ENCODE measurements around the gene SPACA9.

The SPACA9 gene

DNA sequence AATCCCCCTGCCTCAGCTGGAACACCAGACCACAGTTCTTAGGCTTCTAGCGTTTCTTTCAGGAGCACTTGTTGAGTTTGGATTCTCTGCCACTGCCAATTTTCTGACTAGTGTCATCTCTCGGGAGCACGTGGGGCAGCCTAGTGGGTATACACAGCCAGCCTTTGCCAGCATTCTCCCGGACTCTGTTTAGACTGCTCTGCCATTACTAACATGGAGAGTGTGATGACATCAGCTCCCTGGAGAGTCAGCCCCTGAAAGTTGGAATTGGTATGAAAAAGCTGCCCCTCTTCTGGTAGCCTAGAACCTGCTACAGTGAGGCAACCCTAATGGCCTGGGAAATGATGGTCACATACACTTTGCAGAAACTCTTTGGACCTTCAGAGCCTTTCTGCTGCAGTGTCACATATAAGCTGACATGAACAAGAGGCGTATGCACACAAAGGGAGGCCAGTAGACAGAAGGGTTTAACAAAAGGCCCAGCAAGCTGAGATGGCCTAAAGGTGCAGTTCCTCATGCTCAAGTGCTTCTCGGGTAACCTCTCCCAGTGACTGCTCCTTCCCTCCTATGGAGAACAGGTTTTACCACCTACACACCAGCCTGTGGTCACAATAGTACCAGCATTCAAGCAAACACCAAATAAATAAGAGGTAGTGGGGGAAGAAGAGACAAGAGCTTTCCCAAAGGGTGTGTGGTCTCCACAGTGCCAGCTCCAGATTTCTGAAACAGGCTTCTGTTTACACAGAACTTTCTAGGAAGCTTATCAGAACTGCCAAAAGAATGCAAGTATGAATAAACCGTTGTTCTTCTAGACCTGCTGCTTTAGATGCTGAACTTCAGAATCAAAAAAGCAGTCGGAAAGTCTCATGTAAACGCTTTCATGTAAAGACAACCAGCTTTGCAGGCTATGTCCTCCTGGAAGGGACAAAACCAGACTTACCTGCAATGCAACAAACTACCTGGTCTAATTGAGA is 16.5 kb downstream of the SPACA9 start:
- H3K27ac ChIP-seq (ENCODE audit: low read length) = peak overlapping the region; percentile 37
- H3K4me1 ChIP-seq (ENCODE audit: control insufficient read depth, insufficient read depth, low read length) = peaks cover 12% of the 10 kb centered on the region
- no peak overlapping the region for H3K4me3 ChIP-seq (ENCODE audit: low read length in 2 of 2)
- no peak overlapping the region for H3K9ac ChIP-seq (ENCODE audit: low read length in 2 of 2)
- no peaks in the 10 kb centered on the region for H3K9me3 ChIP-seq (ENCODE audit: control insufficient read depth in 2 of 2, low read length in 2 of 2)
- no peaks in the 10 kb centered on the region for H3K27me3 ChIP-seq (ENCODE audit: control insufficient read depth in 1 of 2, insufficient read depth in 2 of 2, low read length in 2 of 2)
- peaks cover 58 to 67% of the 10 kb centered on the region in 2 donors for H3K36me3 ChIP-seq (ENCODE audit: control insufficient read depth in 2 of 2, insufficient read depth in 2 of 2, low read length in 2 of 2)

DNA sequence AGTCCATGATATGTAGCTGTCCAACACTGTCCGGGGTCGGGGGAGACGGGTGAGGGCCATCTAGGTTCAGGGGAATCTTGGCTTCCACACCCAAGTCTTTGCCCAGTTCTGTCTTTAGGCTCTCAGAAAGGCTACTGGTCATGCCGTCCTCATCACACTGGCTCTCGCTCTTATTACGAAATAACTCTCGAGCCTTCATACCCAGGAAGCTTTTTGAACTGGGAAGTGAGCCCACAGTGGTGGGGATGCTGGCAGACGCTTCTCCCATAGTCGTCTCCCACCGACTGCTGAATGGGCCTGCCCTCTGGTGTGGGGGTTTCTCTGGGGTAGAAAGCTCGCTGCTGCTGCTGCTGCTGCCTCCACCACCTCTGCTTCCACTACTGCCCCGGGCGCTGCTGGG is 17.6 kb downstream of the SPACA9 start:
- Histone ChIP-seq H3K9me3 (ENCODE audit: control insufficient read depth in 2 of 2, low read length in 2 of 2) (no peaks in the 10 kb centered on the region), H3K4me3 (ENCODE audit: low read length in 2 of 2) (no peak overlapping the region), H3K4me1 (ENCODE audit: control insufficient read depth, insufficient read depth, low read length) (peaks cover 12% of the 10 kb centered on the region), H3K27me3 (ENCODE audit: control insufficient read depth in 1 of 2, insufficient read depth in 2 of 2, low read length in 2 of 2) (no peaks in the 10 kb centered on the region), H3K36me3 (ENCODE audit: control insufficient read depth in 2 of 2, insufficient read depth in 2 of 2, low read length in 2 of 2) (peaks cover 69 to 72% of the 10 kb centered on the region in 2 donors), H3K27ac (ENCODE audit: low read length) (no peak overlapping the region), H3K9ac (ENCODE audit: low read length in 2 of 2) (no peak overlapping the region)

DNA sequence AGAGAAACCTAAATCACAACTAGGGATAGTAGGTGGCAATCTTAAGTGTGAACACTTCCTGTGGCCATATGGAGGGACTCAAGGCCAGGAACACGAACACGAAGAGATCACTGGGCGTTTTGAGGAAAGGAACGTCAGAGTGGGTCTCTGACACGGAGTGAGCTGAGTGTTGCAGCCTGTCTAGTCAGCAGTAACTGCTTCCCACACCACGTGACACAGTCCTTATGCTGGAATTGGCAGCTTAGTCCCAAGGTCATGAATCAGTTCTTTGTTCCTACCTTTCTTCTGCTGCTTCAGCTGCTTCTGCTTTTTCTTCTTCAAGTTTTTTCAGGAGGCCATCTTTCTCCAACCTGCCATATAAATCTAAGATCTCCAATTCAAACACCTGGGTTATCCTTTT is 18.2 kb downstream of the SPACA9 start:
- Histone ChIP-seq H3K27ac (ENCODE audit: low read length) (no peak overlapping the region), H3K36me3 (ENCODE audit: control insufficient read depth in 2 of 2, insufficient read depth in 2 of 2, low read length in 2 of 2) (peaks cover 66 to 76% of the 10 kb centered on the region in 2 donors), H3K4me1 (ENCODE audit: control insufficient read depth, insufficient read depth, low read length) (peaks cover 12% of the 10 kb centered on the region), H3K9me3 (ENCODE audit: control insufficient read depth in 2 of 2, low read length in 2 of 2) (no peaks in the 10 kb centered on the region), H3K27me3 (ENCODE audit: control insufficient read depth in 1 of 2, insufficient read depth in 2 of 2, low read length in 2 of 2) (no peaks in the 10 kb centered on the region), H3K9ac (ENCODE audit: low read length in 2 of 2) (no peak overlapping the region), H3K4me3 (ENCODE audit: low read length in 2 of 2) (no peak overlapping the region)

DNA sequence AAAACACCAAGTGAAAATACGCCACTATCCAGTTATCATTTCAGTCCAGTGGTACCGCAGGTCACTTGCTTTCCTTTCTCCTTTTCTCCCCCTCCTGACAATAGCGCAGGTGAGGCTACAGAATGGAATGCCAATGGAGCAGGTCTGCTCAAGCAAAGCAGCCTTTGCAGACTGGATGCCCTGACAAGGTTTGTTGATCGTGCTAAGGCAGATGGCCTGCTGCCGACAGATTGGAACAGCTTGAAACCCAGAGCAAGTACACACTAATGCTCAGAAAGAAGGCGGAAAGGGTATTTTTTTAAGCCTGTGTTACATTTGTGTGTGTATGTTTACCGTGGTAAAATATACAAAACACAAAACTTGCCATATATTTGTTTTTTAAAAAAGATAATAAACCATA is 19.4 kb downstream of the SPACA9 start:
- Histone ChIP-seq H3K9ac (ENCODE audit: low read length in 2 of 2) (no peak overlapping the region), H3K9me3 (ENCODE audit: control insufficient read depth in 2 of 2, low read length in 2 of 2) (no peaks in the 10 kb centered on the region), H3K36me3 (ENCODE audit: control insufficient read depth in 2 of 2, insufficient read depth in 2 of 2, low read length in 2 of 2) (peaks cover 66 to 71% of the 10 kb centered on the region in 2 donors), H3K27me3 (ENCODE audit: control insufficient read depth in 1 of 2, insufficient read depth in 2 of 2, low read length in 2 of 2) (no peaks in the 10 kb centered on the region), H3K4me3 (ENCODE audit: low read length in 2 of 2) (no peak overlapping the region), H3K4me1 (ENCODE audit: control insufficient read depth, insufficient read depth, low read length) (peaks cover 12% of the 10 kb centered on the region), H3K27ac (ENCODE audit: low read length) (no peak overlapping the region)

DNA sequence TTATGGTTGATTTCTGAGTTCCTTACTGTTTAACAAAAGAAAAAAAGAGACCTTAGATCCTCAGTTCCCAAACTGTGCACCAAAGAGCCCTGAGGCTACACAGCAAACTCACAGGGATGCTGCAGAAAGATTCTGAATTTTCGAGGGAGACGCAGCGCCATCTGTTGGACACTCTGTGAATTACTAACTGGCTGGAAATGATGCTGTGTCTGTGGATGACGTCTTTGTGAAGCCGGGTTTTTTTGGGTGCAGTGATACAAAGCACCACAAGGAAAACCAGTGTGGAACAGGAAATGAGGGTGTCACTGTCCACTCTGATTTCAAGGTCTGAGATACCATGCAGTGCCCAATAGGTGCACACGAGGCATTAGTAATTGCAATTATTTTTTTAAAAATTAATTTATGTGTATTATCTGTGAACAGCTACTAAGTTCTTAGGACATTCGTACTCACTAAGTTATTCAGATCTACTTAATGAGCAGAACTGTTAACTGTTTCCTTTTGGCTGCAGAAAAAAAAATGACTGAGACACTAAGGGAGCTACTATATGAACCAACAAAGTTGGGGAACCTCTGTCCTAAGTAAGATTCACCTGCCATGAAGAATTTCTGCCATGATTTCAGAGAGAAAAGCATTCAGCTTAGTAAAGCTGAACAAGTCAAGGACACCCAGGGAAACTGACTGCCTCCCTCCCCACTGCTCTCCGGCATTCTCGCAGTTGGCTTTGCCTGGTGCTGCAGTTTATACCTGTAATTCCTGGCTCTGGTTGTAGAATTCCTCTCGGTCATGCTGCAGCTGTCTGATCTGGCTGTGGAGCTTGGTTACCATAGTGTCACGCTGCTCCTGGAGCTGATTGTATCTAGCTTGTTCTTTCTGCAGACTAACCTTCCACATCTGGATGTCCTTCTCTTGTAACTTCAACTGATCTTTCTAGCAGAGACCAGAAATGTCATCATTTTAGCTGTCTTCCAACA is 23.4 kb downstream of the SPACA9 start:
- peak overlapping the region; percentile 42 for H3K27ac ChIP-seq (ENCODE audit: low read length)
- H3K9me3 ChIP-seq (ENCODE audit: control insufficient read depth in 2 of 2, low read length in 2 of 2) = no peaks in the 10 kb centered on the region
- no peaks in the 10 kb centered on the region for H3K27me3 ChIP-seq (ENCODE audit: control insufficient read depth in 1 of 2, insufficient read depth in 2 of 2, low read length in 2 of 2)
- no peaks in the 10 kb centered on the region for H3K4me1 ChIP-seq (ENCODE audit: control insufficient read depth, insufficient read depth, low read length)
- H3K9ac ChIP-seq (ENCODE audit: low read length in 2 of 2) = no peak overlapping the region
- H3K36me3 ChIP-seq (ENCODE audit: control insufficient read depth in 2 of 2, insufficient read depth in 2 of 2, low read length in 2 of 2) = peaks cover 67 to 68% of the 10 kb centered on the region in 2 donors
- no peak overlapping the region for H3K4me3 ChIP-seq (ENCODE audit: low read length in 2 of 2)

DNA sequence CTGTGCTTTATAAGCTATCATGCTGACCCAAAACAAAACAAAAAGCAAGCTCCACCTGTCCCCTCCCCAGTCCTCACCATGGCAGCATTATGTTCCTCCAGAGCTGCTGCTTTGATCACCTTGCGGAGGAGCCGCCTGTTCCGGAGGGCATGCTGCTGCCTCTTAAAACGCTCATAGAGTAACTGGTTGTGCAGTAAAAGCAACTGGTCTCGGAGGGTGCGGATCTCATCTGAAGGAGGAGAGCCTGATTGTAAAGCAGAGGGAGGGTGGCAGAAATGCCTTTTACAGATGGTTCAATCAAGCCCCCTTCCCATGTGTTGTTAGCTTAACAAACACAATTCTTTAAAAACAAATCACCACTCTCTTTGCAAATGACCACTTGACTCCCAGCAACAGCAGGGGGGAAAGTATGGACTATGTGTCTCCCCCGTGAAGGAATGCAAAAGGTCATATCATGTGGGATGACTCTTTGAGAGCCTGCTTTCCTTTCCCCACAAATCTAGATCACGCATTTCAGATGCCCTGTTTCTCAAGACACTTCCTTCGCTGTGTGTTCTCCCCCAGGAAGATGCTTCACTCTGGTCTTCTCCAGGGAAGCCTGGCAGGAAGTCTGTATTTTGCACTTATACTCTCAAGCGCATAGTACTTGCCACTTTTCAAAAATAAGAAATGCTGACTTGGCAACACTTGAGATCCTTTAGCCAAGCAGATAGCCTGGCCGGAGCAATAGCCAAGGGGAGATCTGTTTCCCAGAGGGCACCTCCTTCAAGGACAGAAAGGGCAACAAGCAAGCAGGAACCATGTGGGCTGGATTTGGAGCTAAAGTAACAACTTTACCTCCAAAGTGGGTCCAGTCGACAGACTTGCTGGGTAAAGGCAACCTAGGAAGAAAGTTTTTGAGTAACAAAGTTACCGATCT is 25.1 kb downstream of the SPACA9 start:
- no peak overlapping the region for H3K27ac ChIP-seq (ENCODE audit: low read length)
- H3K27me3 ChIP-seq (ENCODE audit: control insufficient read depth in 1 of 2, insufficient read depth in 2 of 2, low read length in 2 of 2) = no peaks in the 10 kb centered on the region
- no peak overlapping the region for H3K4me3 ChIP-seq (ENCODE audit: low read length in 2 of 2)
- H3K9me3 ChIP-seq (ENCODE audit: control insufficient read depth in 2 of 2, low read length in 2 of 2) = no peaks in the 10 kb centered on the region
- H3K9ac ChIP-seq (ENCODE audit: low read length in 2 of 2) = no peak overlapping the region
- H3K36me3 ChIP-seq (ENCODE audit: control insufficient read depth in 2 of 2, insufficient read depth in 2 of 2, low read length in 2 of 2) = peaks cover 56 to 58% of the 10 kb centered on the region in 2 donors
- H3K4me1 ChIP-seq (ENCODE audit: control insufficient read depth, insufficient read depth, low read length) = no peaks in the 10 kb centered on the region

DNA sequence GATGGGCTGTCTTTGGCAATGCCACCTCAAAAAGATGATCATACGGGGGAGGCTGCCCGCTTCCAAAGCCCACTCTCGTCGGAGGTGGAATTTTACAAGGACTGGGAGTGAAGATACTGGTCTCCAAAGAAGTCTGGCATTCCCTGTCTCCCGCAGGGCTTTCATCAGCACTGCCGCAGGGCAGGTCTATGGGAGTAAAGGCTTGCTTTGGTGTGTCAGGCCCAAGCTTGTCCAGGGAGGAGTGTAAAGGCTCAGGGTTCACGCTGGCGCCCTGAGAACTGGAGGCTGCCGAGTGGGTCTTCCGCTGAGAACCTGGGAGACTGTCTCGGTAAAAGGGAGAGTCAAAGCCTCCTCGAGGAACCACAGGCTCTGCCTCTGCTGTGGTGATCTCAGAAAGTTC is 27.0 kb downstream of the SPACA9 start:
- Histone ChIP-seq H3K36me3 (ENCODE audit: control insufficient read depth in 2 of 2, insufficient read depth in 2 of 2, low read length in 2 of 2) (peaks cover 55 to 56% of the 10 kb centered on the region in 2 donors), H3K4me1 (ENCODE audit: control insufficient read depth, insufficient read depth, low read length) (no peaks in the 10 kb centered on the region), H3K4me3 (ENCODE audit: low read length in 2 of 2) (no peak overlapping the region), H3K9ac (ENCODE audit: low read length in 2 of 2) (no peak overlapping the region), H3K9me3 (ENCODE audit: control insufficient read depth in 2 of 2, low read length in 2 of 2) (no peaks in the 10 kb centered on the region), H3K27ac (ENCODE audit: low read length) (no peak overlapping the region), H3K27me3 (ENCODE audit: control insufficient read depth in 1 of 2, insufficient read depth in 2 of 2, low read length in 2 of 2) (no peaks in the 10 kb centered on the region)

- Histone ChIP-seq H3K4me1 (ENCODE audit: control insufficient read depth, insufficient read depth, low read length) (no peaks in the 10 kb centered on the region), H3K36me3 (ENCODE audit: control insufficient read depth in 2 of 2, insufficient read depth in 2 of 2, low read length in 2 of 2) (peaks cover 53 to 54% of the 10 kb centered on the region in 2 donors), H3K4me3 (ENCODE audit: low read length in 2 of 2) (no peak overlapping the region), H3K9ac (ENCODE audit: low read length in 2 of 2) (no peak overlapping the region), H3K27me3 (ENCODE audit: control insufficient read depth in 1 of 2, insufficient read depth in 2 of 2, low read length in 2 of 2) (no peaks in the 10 kb centered on the region), H3K27ac (ENCODE audit: low read length) (no peak overlapping the region), H3K9me3 (ENCODE audit: control insufficient read depth in 2 of 2, low read length in 2 of 2) (no peaks in the 10 kb centered on the region)
Observed at GRCh38 chr9:132908635-132909034, 29.9 kb downstream of the SPACA9 start.

DNA sequence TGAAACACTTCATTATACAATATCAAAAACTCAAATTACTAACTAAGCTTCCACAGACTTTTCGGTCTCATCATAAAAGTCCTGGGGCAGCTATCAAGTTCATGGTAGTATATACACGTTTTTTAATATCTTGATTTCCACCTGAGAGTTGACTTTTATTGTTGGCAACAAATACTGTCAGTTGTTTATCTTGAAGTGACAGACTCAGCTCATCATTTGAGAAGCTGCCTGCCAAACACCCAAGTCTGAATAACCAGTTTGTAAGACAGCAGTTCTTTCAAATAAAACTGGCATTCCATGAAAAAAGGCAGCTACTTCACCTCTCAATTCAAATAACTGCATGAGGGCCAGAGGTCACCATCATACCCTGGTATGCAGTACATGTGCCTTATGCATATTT is 30.6 kb downstream of the SPACA9 start:
- Histone ChIP-seq H3K9me3 (ENCODE audit: control insufficient read depth in 2 of 2, low read length in 2 of 2) (no peaks in the 10 kb centered on the region), H3K36me3 (ENCODE audit: control insufficient read depth in 2 of 2, insufficient read depth in 2 of 2, low read length in 2 of 2) (peaks cover 48 to 49% of the 10 kb centered on the region in 2 donors), H3K4me1 (ENCODE audit: control insufficient read depth, insufficient read depth, low read length) (no peaks in the 10 kb centered on the region)

GRCh38 chr9:132910376-132910775 is 31.7 kb downstream of the SPACA9 start:
- Histone ChIP-seq H3K27ac (ENCODE audit: low read length) (no peak overlapping the region), H3K4me1 (ENCODE audit: control insufficient read depth, insufficient read depth, low read length) (no peaks in the 10 kb centered on the region), H3K4me3 (ENCODE audit: low read length in 2 of 2) (no peak overlapping the region), H3K9me3 (ENCODE audit: control insufficient read depth in 2 of 2, low read length in 2 of 2) (no peaks in the 10 kb centered on the region), H3K36me3 (ENCODE audit: control insufficient read depth in 2 of 2, insufficient read depth in 2 of 2, low read length in 2 of 2) (peaks cover 46 to 50% of the 10 kb centered on the region in 2 donors), H3K27me3 (ENCODE audit: control insufficient read depth in 1 of 2, insufficient read depth in 2 of 2, low read length in 2 of 2) (no peaks in the 10 kb centered on the region), H3K9ac (ENCODE audit: low read length in 2 of 2) (no peak overlapping the region)

More for the DNA sequence above, 30.6 kb downstream of the SPACA9 start:
- Histone ChIP-seq H3K4me3 (ENCODE audit: low read length in 2 of 2) (no peak overlapping the region), H3K27me3 (ENCODE audit: control insufficient read depth in 1 of 2, insufficient read depth in 2 of 2, low read length in 2 of 2) (no peaks in the 10 kb centered on the region), H3K9ac (ENCODE audit: low read length in 2 of 2) (no peak overlapping the region), H3K27ac (ENCODE audit: low read length) (no peak overlapping the region)
